HepG2 (cell line): ENCODE results near the gene CYP4F8. TPM values are rescaled to one million over a fixed set of nuclear protein-coding genes. Genes with fewer than 3 reads are reported as not detected.

ENCODE experiments used
- AGO1 ChIP-seq: fragments of 200-400 bp; formaldehyde crosslinking; IDR thresholded peaks from 2 replicates; pipeline ENCODE4 v1.6.1; 2017; ENCODE audit warnings: mild to moderate bottlenecking, low read depth, low read length, moderate library complexity; ENCODE audit not compliant: poor library complexity, severe bottlenecking
- ARHGAP35 ChIP-seq: sonication (generic); formaldehyde crosslinking; IDR thresholded peaks from 2 replicates; pipeline ENCODE4 v1.9.0; 2022; ENCODE audit warnings: mild to moderate bottlenecking, inconsistent platforms, moderate library complexity, missing genetic modification reagents, borderline replicate concordance
- BCL6 ChIP-seq: IDR thresholded peaks from 2 replicates; pipeline ENCODE4 v1.6.1; 2016; ENCODE audit warnings: missing genetic modification reagents, missing compliant biosample characterization
- CENPT ChIP-seq: sonication (generic); formaldehyde crosslinking; IDR thresholded peaks from 2 replicates; pipeline ENCODE4 v1.8.0; 2022; ENCODE audit warnings: low read depth, mild to moderate bottlenecking, moderate library complexity, missing genetic modification reagents
- FOXC1 ChIP-seq: sonication (generic); formaldehyde crosslinking; IDR thresholded peaks from 2 replicates; pipeline ENCODE4 v1.8.0; 2022; ENCODE audit warnings: mild to moderate bottlenecking, missing genetic modification reagents, borderline replicate concordance
- GATAD1 ChIP-seq: IDR thresholded peaks from 2 replicates; pipeline ENCODE4 v1.6.1; 2016; ENCODE audit warnings: missing genetic modification reagents, missing compliant biosample characterization
- HNF1B ChIP-seq: sonication (generic); formaldehyde crosslinking; IDR thresholded peaks from 2 replicates; pipeline ENCODE4 v1.5.1; 2020; ENCODE audit warnings: mild to moderate bottlenecking, moderate library complexity, missing genetic modification reagents
- HOXA5 ChIP-seq: sonication (generic); formaldehyde crosslinking; IDR thresholded peaks from 2 replicates; pipeline ENCODE4 v1.4.0; 2020; ENCODE audit warnings: missing genetic modification reagents
- KDM2A ChIP-seq: sonication (generic); formaldehyde crosslinking; IDR thresholded peaks from 2 replicates; pipeline ENCODE4 v1.4.0; 2020; ENCODE audit warnings: low read depth, missing genetic modification reagents, borderline replicate concordance
- KDM6A ChIP-seq: IDR thresholded peaks from 2 replicates; pipeline ENCODE4 v1.6.1; 2016; ENCODE audit warnings: low read depth
- PHF8 ChIP-seq: sonication (generic); formaldehyde crosslinking; IDR thresholded peaks from 2 replicates; pipeline ENCODE4 v1.5.0; 2020; ENCODE audit warnings: missing genetic modification reagents
- PLSCR1 ChIP-seq: sonication (generic); formaldehyde crosslinking; IDR thresholded peaks from 2 replicates; pipeline ENCODE4 v1.5.0; 2020; ENCODE audit warnings: missing genetic modification reagents, mild to moderate bottlenecking, borderline replicate concordance
- RAD21 ChIP-seq: fragments of 450-650 bp; formaldehyde crosslinking; IDR thresholded peaks from 2 replicates; pipeline ENCODE4 v1.5.0; 2020; ENCODE audit warnings: mild to moderate bottlenecking
- REPIN1 ChIP-seq: sonication (generic); formaldehyde crosslinking; IDR thresholded peaks from 2 replicates; pipeline ENCODE4 v1.8.0; 2022; ENCODE audit warnings: missing genetic modification reagents, low read depth, mild to moderate bottlenecking, borderline replicate concordance
- RXRB ChIP-seq: IDR thresholded peaks from 2 replicates; pipeline ENCODE4 v1.6.1; 2016; ENCODE audit warnings: borderline replicate concordance, missing genetic modification reagents, missing compliant biosample characterization
- SKIL ChIP-seq: sonication (generic); formaldehyde crosslinking; IDR thresholded peaks from 2 replicates; pipeline ENCODE4 v1.8.0; 2022; ENCODE audit warnings: missing genetic modification reagents, mild to moderate bottlenecking, moderate library complexity, borderline replicate concordance
- SMAD9 ChIP-seq: sonication (generic); formaldehyde crosslinking; IDR thresholded peaks from 2 replicates; pipeline ENCODE4 v1.5.1; 2020; ENCODE audit warnings: mild to moderate bottlenecking, missing genetic modification reagents
- SMARCC2 ChIP-seq: fragments of 450-650 bp; IDR thresholded peaks from 2 replicates; pipeline ENCODE4 v1.6.1; 2017; ENCODE audit warnings: antibody characterized with exemption, mild to moderate bottlenecking
- SP140L ChIP-seq: sonication (generic); formaldehyde crosslinking; IDR thresholded peaks from 2 replicates; pipeline ENCODE4 v1.4.0; 2020; ENCODE audit warnings: missing genetic modification reagents, borderline replicate concordance
- TBX2 ChIP-seq: sonication (generic); formaldehyde crosslinking; IDR thresholded peaks from 2 replicates; pipeline ENCODE4 v1.5.0; 2020; ENCODE audit warnings: missing genetic modification reagents, mild to moderate bottlenecking, borderline replicate concordance
- TSC22D2 ChIP-seq: sonication (generic); formaldehyde crosslinking; IDR thresholded peaks from 2 replicates; pipeline ENCODE4 v1.5.1; 2020; ENCODE audit warnings: missing genetic modification reagents, mild to moderate bottlenecking, borderline replicate concordance
- XRCC5 ChIP-seq: fragments of 200-400 bp; formaldehyde crosslinking; optimal IDR thresholded peaks from 2 replicates; pipeline ENCODE3; 2017; ENCODE audit warnings: mild to moderate bottlenecking, low read length
- ZNF337 ChIP-seq: sonication (generic); formaldehyde crosslinking; IDR thresholded peaks from 2 replicates; pipeline ENCODE4 v1.5.1; 2020; ENCODE audit warnings: missing genetic modification reagents, low read depth, mild to moderate bottlenecking, borderline replicate concordance
- ZNF740 ChIP-seq: sonication (generic); formaldehyde crosslinking; IDR thresholded peaks from 2 replicates; pipeline ENCODE4 v1.4.0; 2020; ENCODE audit warnings: missing genetic modification reagents
- polyA plus RNA-seq, 8 experiments: library from polyadenylated mRNA; depleted of rRNA in 3 of 8; stranded (reverse) in 7 of 8; unstranded in 1 of 8; fragments of >200 nt; fragmentation: Illumina TruSeq in 4 of 8; extraction: Trizol in 4 of 8; gene quantifications; 2 replicates each; pipeline versions ENCODE4 v1.2.1 to v1.2.3, GENCODE V29; 2011 to 2016; ENCODE audit warnings: low read depth in 4 of 8, missing spikeins in 1 of 8, mixed read lengths in 1 of 8; ENCODE audit not compliant: insufficient read depth in 1 of 8
- total RNA-seq, 5 experiments: library from RNA; depleted of rRNA; stranded (reverse); fragments of >200 nt; fragmentation: Illumina TruSeq; extraction: Trizol; gene quantifications; 2 replicates each; pipeline ENCODE4 v1.2.3, GENCODE V29; 2016; ENCODE audit warnings: low read depth in 1 of 5
- TF ChIP-seq, protein P1 (sequence below): conservative IDR thresholded peaks from 2 replicates; pipeline ENCODE4 v1.6.1; 2018; ENCODE audit warnings: missing genetic modification reagents

Gene CYP4F8
- total and polyA plus RNA-seq, 2 of the 13 experiments (the other 11 are each of a cell fraction or from before 2014, with no cell fraction given): not detected

DNA sequence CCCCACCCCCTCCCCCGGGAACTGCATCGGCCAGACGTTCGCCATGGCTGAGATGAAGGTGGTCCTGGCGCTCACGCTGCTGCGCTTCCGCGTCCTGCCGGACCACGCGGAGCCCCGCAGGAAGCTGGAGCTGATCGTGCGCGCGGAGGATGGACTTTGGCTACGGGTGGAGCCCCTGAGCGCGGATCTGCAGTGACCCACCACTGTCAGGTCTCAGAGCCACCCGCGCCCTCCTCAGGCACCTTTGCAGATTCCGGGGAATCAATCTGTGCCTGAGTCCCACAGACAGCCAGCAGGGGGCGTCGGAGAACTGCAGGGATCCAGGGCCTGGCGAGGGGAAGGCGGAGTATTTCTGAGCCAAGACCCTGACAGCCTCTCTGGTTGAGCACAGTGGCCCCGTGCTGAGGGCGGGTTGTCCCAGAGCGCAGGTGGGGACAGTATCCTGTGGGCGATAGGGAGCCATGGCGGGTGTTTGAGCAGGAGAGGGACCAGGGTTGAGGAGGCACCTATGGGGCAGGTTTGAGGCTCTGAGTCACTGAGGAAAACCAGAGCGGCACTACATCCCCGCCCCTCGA is 30.4 kb upstream of the CYP4F8 start (continued):
- TF ChIP-seq ZNF337 (CRISPR knock-in tag): no peak
- no peak for TF ChIP-seq CENPT (CRISPR knock-in tag)
- TF ChIP-seq ZNF740: no peak
- no peak for TF ChIP-seq KDM6A
- peak; percentile 33; the same call in 1 of the 2 replicates for TF ChIP-seq ARHGAP35
- TF ChIP-seq SKIL (CRISPR knock-in tag): no peak
- TF ChIP-seq TSC22D2 (CRISPR knock-in tag): no peak
- no peak for TF ChIP-seq HOXA5 (CRISPR knock-in tag)
- no peak for TF ChIP-seq SMARCC2
- TF ChIP-seq REPIN1: 0 out of 2 replicates have a peak, but pooled peaks have one; percentile 26
- TF ChIP-seq SMAD9 (CRISPR knock-in tag): no peak
- peak; percentile 39 for TF ChIP-seq AGO1
- TF ChIP-seq, protein P1, sequence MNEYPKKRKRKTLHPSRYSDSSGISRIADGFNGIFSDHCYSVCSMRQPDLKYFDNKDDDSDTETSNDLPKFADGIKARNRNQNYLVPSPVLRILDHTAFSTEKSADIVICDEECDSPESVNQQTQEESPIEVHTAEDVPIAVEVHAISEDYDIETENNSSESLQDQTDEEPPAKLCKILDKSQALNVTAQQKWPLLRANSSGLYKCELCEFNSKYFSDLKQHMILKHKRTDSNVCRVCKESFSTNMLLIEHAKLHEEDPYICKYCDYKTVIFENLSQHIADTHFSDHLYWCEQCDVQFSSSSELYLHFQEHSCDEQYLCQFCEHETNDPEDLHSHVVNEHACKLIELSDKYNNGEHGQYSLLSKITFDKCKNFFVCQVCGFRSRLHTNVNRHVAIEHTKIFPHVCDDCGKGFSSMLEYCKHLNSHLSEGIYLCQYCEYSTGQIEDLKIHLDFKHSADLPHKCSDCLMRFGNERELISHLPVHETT: no peak
- no peak for TF ChIP-seq PHF8 (CRISPR knock-in tag)
- TF ChIP-seq HNF1B: peak; percentile 77
- TF ChIP-seq RXRB: no peak
- TF ChIP-seq XRCC5: peak; percentile 96
- peak; percentile 74 for TF ChIP-seq RAD21 (CRISPR knock-in tag)
- no peak for TF ChIP-seq BCL6
- TF ChIP-seq KDM2A (CRISPR knock-in tag): no peak
- TF ChIP-seq FOXC1: 0 out of 2 replicates have a peak, but pooled peaks have one; percentile 66
- 0 out of 2 replicates have a peak, but pooled peaks have one; percentile 38 for TF ChIP-seq GATAD1 (CRISPR knock-in tag)
- no peak for TF ChIP-seq SP140L (CRISPR knock-in tag)
- TF ChIP-seq PLSCR1 (CRISPR knock-in tag): no peak
- TF ChIP-seq TBX2 (CRISPR knock-in tag): no peak
